AG09309 (cell line): ENCODE data around the gene MFAP2.

Experiments
- DNase-seq: peaks from one replicate; pipeline ENCODE4 v3.0.0-alpha.2; 2010; ENCODE audit warnings: low read depth
- H3K4me3 ChIP-seq: 2 replicates; pipeline ENCODE4 v1.5.1; 2011; ENCODE audit warnings: mild to moderate bottlenecking, low read depth, low read length, moderate library complexity; ENCODE audit not compliant: control insufficient read depth
- TF ChIP-seq, protein P1 (sequence below): IDR thresholded peaks from 2 replicates; pipeline ENCODE4 v1.5.1; 2011; ENCODE audit warnings: mild to moderate bottlenecking, low read depth, low read length, inconsistent platforms; ENCODE audit not compliant: insufficient read depth, control insufficient read depth; ENCODE audit errors: missing control alignments

MFAP2 gene

GRCh38 chr1:16980473-16981268, at the start of gene MFAP2:
Gene MFAP2, minus strand, starts transcription at chr1:16980620. Its CDS starts 2,347 bp downstream, at chr1:16978273.
- H3K4me3 ChIP-seq: peak within 1 kb of the TSS; percentile 77
- TF ChIP-seq, protein P1, sequence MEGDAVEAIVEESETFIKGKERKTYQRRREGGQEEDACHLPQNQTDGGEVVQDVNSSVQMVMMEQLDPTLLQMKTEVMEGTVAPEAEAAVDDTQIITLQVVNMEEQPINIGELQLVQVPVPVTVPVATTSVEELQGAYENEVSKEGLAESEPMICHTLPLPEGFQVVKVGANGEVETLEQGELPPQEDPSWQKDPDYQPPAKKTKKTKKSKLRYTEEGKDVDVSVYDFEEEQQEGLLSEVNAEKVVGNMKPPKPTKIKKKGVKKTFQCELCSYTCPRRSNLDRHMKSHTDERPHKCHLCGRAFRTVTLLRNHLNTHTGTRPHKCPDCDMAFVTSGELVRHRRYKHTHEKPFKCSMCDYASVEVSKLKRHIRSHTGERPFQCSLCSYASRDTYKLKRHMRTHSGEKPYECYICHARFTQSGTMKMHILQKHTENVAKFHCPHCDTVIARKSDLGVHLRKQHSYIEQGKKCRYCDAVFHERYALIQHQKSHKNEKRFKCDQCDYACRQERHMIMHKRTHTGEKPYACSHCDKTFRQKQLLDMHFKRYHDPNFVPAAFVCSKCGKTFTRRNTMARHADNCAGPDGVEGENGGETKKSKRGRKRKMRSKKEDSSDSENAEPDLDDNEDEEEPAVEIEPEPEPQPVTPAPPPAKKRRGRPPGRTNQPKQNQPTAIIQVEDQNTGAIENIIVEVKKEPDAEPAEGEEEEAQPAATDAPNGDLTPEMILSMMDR: no peak
- no peak for DNase-seq

GRCh38 chr1:17030206-17030605, 49.8 kb upstream of the MFAP2 start:
- TF ChIP-seq, protein P1: no peak
- DNase-seq: no peak
- H3K4me3 ChIP-seq: no peak overlapping the region

- no peak for DNase-seq
- TF ChIP-seq, protein P1: no peak
- H3K4me3 ChIP-seq: no peak overlapping the region
Observed at GRCh38 chr1:17028662-17029188, 48.3 kb upstream of the MFAP2 start.

DNA sequence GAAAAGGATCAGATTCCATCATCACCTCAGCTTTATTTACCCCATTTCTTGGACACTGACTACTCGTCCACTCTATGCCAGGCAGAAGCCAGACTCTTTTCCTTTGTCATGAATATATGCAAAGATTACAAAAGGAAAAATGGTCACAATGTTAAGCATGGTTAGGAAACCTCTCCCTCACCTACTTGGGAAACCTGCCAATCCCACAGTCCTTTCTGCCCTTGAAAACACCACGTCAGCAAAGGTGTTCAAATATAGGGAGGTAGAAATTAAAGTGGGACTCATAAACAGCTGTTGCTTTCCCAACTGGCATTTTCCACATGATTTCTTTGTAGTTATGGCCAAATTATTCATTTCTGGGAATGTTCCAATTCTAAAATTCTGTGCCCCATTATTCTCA, 47.5 kb upstream of the MFAP2 start:
- DNase-seq: no peak
- TF ChIP-seq, protein P1: no peak
- H3K4me3 ChIP-seq: no peak overlapping the region

DNA sequence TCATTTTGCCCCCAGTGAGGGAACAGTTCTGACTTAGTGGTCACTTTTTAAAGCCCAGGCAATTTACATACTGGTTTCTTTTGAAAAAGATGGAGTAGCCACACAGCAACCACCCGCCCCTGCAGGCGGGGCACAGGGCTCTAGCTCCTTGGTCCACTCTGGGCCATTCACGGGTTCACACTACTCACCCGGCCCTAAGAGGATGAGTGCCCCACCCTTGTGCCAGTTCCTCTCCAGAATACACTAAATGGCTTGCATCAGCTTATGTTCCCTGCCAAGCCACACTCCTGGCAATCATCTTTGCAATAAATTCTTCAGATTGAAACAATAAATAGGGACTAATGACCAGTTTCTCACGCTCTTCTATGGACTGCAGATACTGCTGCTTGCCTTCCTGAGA, 47.0 kb upstream of the MFAP2 start:
- no peak overlapping the region for H3K4me3 ChIP-seq
- peak; percentile 63 for DNase-seq
- TF ChIP-seq, protein P1: no peak

- TF ChIP-seq, protein P1: no peak
- H3K4me3 ChIP-seq: no peak overlapping the region
- no peak for DNase-seq
Observed at GRCh38 chr1:17024721-17025120, 44.3 kb upstream of the MFAP2 start.

GRCh38 chr1:17023573-17023972, 43.2 kb upstream of the MFAP2 start:
- DNase-seq: no peak
- TF ChIP-seq, protein P1: no peak
- H3K4me3 ChIP-seq: no peak overlapping the region
